ENCODE results near the gene XG. TPM values are rescaled to one million over a fixed set of nuclear protein-coding genes. Genes with fewer than 3 reads are reported as not detected.

The XG gene
- total RNA-seq, 1 experiment from 2014 or later: not detected

GRCh38 chrX:2828959-2829411 lies 77.1 kb downstream of the XG start:
- DNase-seq (ENCODE audit: low read depth in 1 of 2, low spot score in 2 of 2): no peak
- no peaks in the 10 kb centered on the region for H3K36me3 ChIP-seq
- no peaks in the 10 kb centered on the region for H3K27me3 ChIP-seq (replicated peaks)
- no peaks in the 10 kb centered on the region for H3K9me3 ChIP-seq (replicated peaks)
- H3K27ac ChIP-seq: no peak overlapping the region
- no peaks in the 10 kb centered on the region for H3K4me1 ChIP-seq (replicated peaks)
- H3K4me3 ChIP-seq: peak overlapping the region; percentile 41

- Histone ChIP-seq H3K27me3 (replicated peaks) (no peaks in the 10 kb centered on the region), H3K9me3 (replicated peaks) (no peaks in the 10 kb centered on the region), H3K4me3 (peak overlapping the region; percentile 41), H3K4me1 (replicated peaks) (no peaks in the 10 kb centered on the region), H3K36me3 (no peaks in the 10 kb centered on the region), H3K27ac (no peak overlapping the region)
- no peak for DNase-seq (ENCODE audit: low read depth in 1 of 2, low spot score in 2 of 2)
Observed at GRCh38 chrX:2829469-2830246, 77.8 kb downstream of the XG start.

- H3K27ac ChIP-seq: no peak overlapping the region
- H3K4me3 ChIP-seq: no peak overlapping the region
- DNase-seq (ENCODE audit: low read depth in 1 of 2, low spot score in 2 of 2): no peak
- no peaks in the 10 kb centered on the region for H3K4me1 ChIP-seq (replicated peaks)
- no peaks in the 10 kb centered on the region for H3K9me3 ChIP-seq (replicated peaks)
- no peaks in the 10 kb centered on the region for H3K27me3 ChIP-seq (replicated peaks)
- no peaks in the 10 kb centered on the region for H3K36me3 ChIP-seq
Observed at GRCh38 chrX:2831471-2832228, 79.8 kb downstream of the XG start.

GRCh38 chrX:2837961-2838360 lies 86.1 kb downstream of the XG start:
- H3K4me1 ChIP-seq (replicated peaks): peaks cover 7% of the 10 kb centered on the region
- H3K9me3 ChIP-seq (replicated peaks): no peaks in the 10 kb centered on the region
- no peaks in the 10 kb centered on the region for H3K36me3 ChIP-seq
- no peak overlapping the region for H3K4me3 ChIP-seq
- no peaks in the 10 kb centered on the region for H3K27me3 ChIP-seq (replicated peaks)
- no peak overlapping the region for H3K27ac ChIP-seq
- no peak for DNase-seq (ENCODE audit: low read depth in 1 of 2, low spot score in 2 of 2)

- Histone ChIP-seq H3K27me3 (replicated peaks) (no peaks in the 10 kb centered on the region), H3K9me3 (replicated peaks) (no peaks in the 10 kb centered on the region), H3K4me3 (no peak overlapping the region), H3K4me1 (replicated peaks) (peaks cover 7% of the 10 kb centered on the region), H3K27ac (no peak overlapping the region), H3K36me3 (no peaks in the 10 kb centered on the region)
- DNase-seq (ENCODE audit: low read depth in 1 of 2, low spot score in 2 of 2): no peak
Observed at GRCh38 chrX:2840961-2841360, 89.1 kb downstream of the XG start.

- no peak overlapping the region for H3K4me3 ChIP-seq
- H3K27ac ChIP-seq: no peak overlapping the region
- H3K36me3 ChIP-seq: no peaks in the 10 kb centered on the region
- DNase-seq (ENCODE audit: low read depth in 1 of 2, low spot score in 2 of 2): peak; percentile 30 to 42
- no peaks in the 10 kb centered on the region for H3K9me3 ChIP-seq (replicated peaks)
- H3K4me1 ChIP-seq (replicated peaks): peaks cover 7% of the 10 kb centered on the region
- H3K27me3 ChIP-seq (replicated peaks): no peaks in the 10 kb centered on the region
Observed at GRCh38 chrX:2841537-2841936, 89.7 kb downstream of the XG start.

GRCh38 chrX:2846992-2847391 lies 95.2 kb downstream of the XG start:
- no peaks in the 10 kb centered on the region for H3K36me3 ChIP-seq
- H3K27me3 ChIP-seq (replicated peaks): no peaks in the 10 kb centered on the region
- H3K4me3 ChIP-seq: no peak overlapping the region
- no peak for DNase-seq (ENCODE audit: low read depth in 1 of 2, low spot score in 2 of 2)
- peaks cover 22% of the 10 kb centered on the region for H3K4me1 ChIP-seq (replicated peaks)
- no peak overlapping the region for H3K27ac ChIP-seq
- H3K9me3 ChIP-seq (replicated peaks): no peaks in the 10 kb centered on the region

- Histone ChIP-seq H3K4me1 (replicated peaks) (peaks cover 22% of the 10 kb centered on the region), H3K27ac (peak overlapping the region; percentile 99), H3K9me3 (replicated peaks) (no peaks in the 10 kb centered on the region), H3K36me3 (no peaks in the 10 kb centered on the region), H3K4me3 (peak overlapping the region; percentile 14), H3K27me3 (replicated peaks) (no peaks in the 10 kb centered on the region)
- DNase-seq (ENCODE audit: low read depth in 1 of 2, low spot score in 2 of 2): peak; percentile 68 to 81
Observed at GRCh38 chrX:2848871-2849301, 97.0 kb downstream of the XG start.

GRCh38 chrX:2854918-2855317 lies 103.1 kb downstream of the XG start:
- H3K36me3 ChIP-seq: no peaks in the 10 kb centered on the region
- H3K27me3 ChIP-seq (replicated peaks): no peaks in the 10 kb centered on the region
- H3K27ac ChIP-seq: no peak overlapping the region
- H3K4me1 ChIP-seq (replicated peaks): peaks cover 4% of the 10 kb centered on the region
- no peak for DNase-seq (ENCODE audit: low read depth in 1 of 2, low spot score in 2 of 2)
- H3K9me3 ChIP-seq (replicated peaks): no peaks in the 10 kb centered on the region
- H3K4me3 ChIP-seq: no peak overlapping the region

GRCh38 chrX:2855761-2856160 lies 103.9 kb downstream of the XG start:
- Histone ChIP-seq H3K4me1 (replicated peaks) (no peaks in the 10 kb centered on the region), H3K4me3 (no peak overlapping the region), H3K9me3 (replicated peaks) (no peaks in the 10 kb centered on the region), H3K36me3 (no peaks in the 10 kb centered on the region), H3K27ac (no peak overlapping the region), H3K27me3 (replicated peaks) (no peaks in the 10 kb centered on the region)
- DNase-seq (ENCODE audit: low read depth in 1 of 2, low spot score in 2 of 2): no peak

- DNase-seq (ENCODE audit: low read depth in 1 of 2, low spot score in 2 of 2): no peak
- H3K27ac ChIP-seq: no peak overlapping the region
- no peak overlapping the region for H3K4me3 ChIP-seq
- H3K36me3 ChIP-seq: no peaks in the 10 kb centered on the region
- H3K9me3 ChIP-seq (replicated peaks): no peaks in the 10 kb centered on the region
- no peaks in the 10 kb centered on the region for H3K27me3 ChIP-seq (replicated peaks)
- H3K4me1 ChIP-seq (replicated peaks): no peaks in the 10 kb centered on the region
Observed at GRCh38 chrX:2857566-2857965, 105.7 kb downstream of the XG start.

- DNase-seq (ENCODE audit: low read depth in 1 of 2, low spot score in 2 of 2): no peak
- Histone ChIP-seq H3K27ac (no peak overlapping the region), H3K27me3 (replicated peaks) (no peaks in the 10 kb centered on the region), H3K4me1 (replicated peaks) (peaks cover 7% of the 10 kb centered on the region), H3K4me3 (no peak overlapping the region), H3K9me3 (replicated peaks) (no peaks in the 10 kb centered on the region), H3K36me3 (no peaks in the 10 kb centered on the region)
Observed at GRCh38 chrX:2859197-2859797, 107.5 kb downstream of the XG start.

- Histone ChIP-seq H3K27me3 (replicated peaks) (no peaks in the 10 kb centered on the region), H3K27ac (no peak overlapping the region), H3K36me3 (no peaks in the 10 kb centered on the region; the same call in 1 of the 2 replicates)
Observed at GRCh38 chrX:2862404-2862803, 110.6 kb downstream of the XG start.

GRCh38 chrX:2863646-2864045 lies 111.8 kb downstream of the XG start:
- H3K4me1 ChIP-seq (replicated peaks): peaks cover 7% of the 10 kb centered on the region
- H3K27me3 ChIP-seq (replicated peaks): no peaks in the 10 kb centered on the region
- no peaks in the 10 kb centered on the region; the same call in 1 of the 2 replicates for H3K36me3 ChIP-seq
- H3K9me3 ChIP-seq (replicated peaks): no peaks in the 10 kb centered on the region
- DNase-seq (ENCODE audit: low read depth in 1 of 2, low spot score in 2 of 2): peak in 1 of 2 experiments; percentile 6
- no peak overlapping the region for H3K4me3 ChIP-seq
- no peak overlapping the region for H3K27ac ChIP-seq

More at GRCh38 chrX:2862404-2862803, 110.6 kb downstream of the XG start:
- Histone ChIP-seq H3K4me1 (replicated peaks) (peaks cover 7% of the 10 kb centered on the region), H3K9me3 (replicated peaks) (no peaks in the 10 kb centered on the region), H3K4me3 (no peak overlapping the region)
- no peak for DNase-seq (ENCODE audit: low read depth in 1 of 2, low spot score in 2 of 2)

All from SJSA1 (cell line).